Sigmoid colon (tissue), 7 donors: ENCODE data around the gene WNK2. TPM values are rescaled to one million over a fixed set of nuclear protein-coding genes. Genes with fewer than 3 reads are reported as not detected.

Source experiments
- DNase-seq: peaks from one replicate; pipeline ENCODE4 v3.0.0-alpha.2; 2019
- H3K27ac ChIP-seq, 4 donors: fragments of 200-600 bp; sonication (generic); one replicate each; pipeline ENCODE4 v1.5.1; 2016 to 2019; ENCODE audit warnings: mild to moderate bottlenecking in 1 of 4
- H3K27me3 ChIP-seq, 3 donors: fragments of 200-600 bp; sonication (generic); one replicate each; pipeline ENCODE4 v1.5.1; 2019; ENCODE audit warnings: mild to moderate bottlenecking in 1 of 3
- H3K36me3 ChIP-seq, 4 donors: fragments of 200-600 bp; sonication (generic); one replicate each; pipeline ENCODE4 v1.5.1; 2016 to 2019
- H3K4me1 ChIP-seq, 4 donors: fragments of 200-600 bp; sonication (generic); one replicate each; pipeline ENCODE4 v1.5.1; 2017 to 2019
- H3K4me3 ChIP-seq, 4 donors: fragments of 200-600 bp; sonication (generic); one replicate each; pipeline ENCODE4 v1.5.1; 2017 to 2019; ENCODE audit warnings: mild to moderate bottlenecking in 2 of 4, moderate library complexity in 1 of 4
- H3K9me3 ChIP-seq, 4 donors: fragments of 200-600 bp in 3 of 4; sonication (generic) in 3 of 4; one replicate each; pipeline versions ENCODE4 v1.5.1 to v1.6.1; 2013 to 2019
- CTCF ChIP-seq, 4 experiments: fragments of 450-650 bp in 3 of 4; fragments of 200-600 bp in 1 of 4; IDR thresholded peaks; one replicate each; pipeline ENCODE4 v1.5.1; 2016 to 2019; ENCODE audit warnings: antibody characterized with exemption in 4 of 4, mild to moderate bottlenecking in 3 of 4, moderate library complexity in 2 of 4
- EP300 ChIP-seq, 4 donors: sonication (generic); formaldehyde crosslinking; IDR thresholded peaks; one replicate each; pipeline ENCODE4 v1.6.1; 2017; ENCODE audit warnings: antibody characterized with exemption in 4 of 4
- POLR2A ChIP-seq, 2 donors: fragments of 450-650 bp; IDR thresholded peaks; one replicate each; pipeline ENCODE4 v1.6.1; 2016; ENCODE audit warnings: antibody characterized with exemption in 2 of 2, mild to moderate bottlenecking in 2 of 2, moderate library complexity in 2 of 2
- POLR2AphosphoS5 ChIP-seq, 4 donors: sonication (generic); formaldehyde crosslinking; IDR thresholded peaks; one replicate each; pipeline ENCODE4 v1.6.1; 2017; ENCODE audit warnings: antibody characterized with exemption in 4 of 4
- WGBS, 2 donors: extraction: QIAGEN DNeasy Blood & Tissue Kit; methylation state at CpG; one replicate each; pipeline ENCODE4 v1.1.7; 2013; 5-methylcytosine and 5-hydroxymethylcytosine counted together
- intact Hi-C: fragments of 100-400 bp; cut with DNase I; formaldehyde crosslinking; loops from one replicate; pipeline ENCODE4 v1.15.1; 2023
- polyA plus RNA-seq, 3 donors: library from polyadenylated mRNA; stranded (reverse); fragments of 200-250 nt; gene quantifications; one replicate each; pipeline ENCODE4 v1.2.3, GENCODE V29; 2013
- total RNA-seq, 4 donors: library from RNA; depleted of rRNA; stranded (reverse); fragments of >200 nt; gene quantifications; one replicate each; pipeline ENCODE4 v1.1.0, GENCODE V29; 2016
- donor health status: healthy with polysubstance abuse.
- donor health status: Bipolar disorder and iron deficiency.
- donor health status: healthy.

Gene WNK2
- total and polyA plus RNA-seq, 7 donors: 12.6 to 95.8 (median 20.0) TPM

GRCh38 chr9:93169444-93169843, 14.5 kb upstream of the WNK2 start:
- Histone ChIP-seq H3K9me3 (no peaks in the 10 kb centered on the region), H3K27ac (no peak overlapping the region), H3K36me3 (no peaks in the 10 kb centered on the region), H3K4me1 (no peaks in the 10 kb centered on the region), H3K27me3 (no peaks in the 10 kb centered on the region), H3K4me3 (no peak overlapping the region)
- TF ChIP-seq POLR2AphosphoS5 (IDR thresholded peaks at IDR 0.05): no peak
- no peak for TF ChIP-seq CTCF (IDR thresholded peaks at IDR 0.05)
- no peak for TF ChIP-seq EP300 (IDR thresholded peaks at IDR 0.05)
- no peak for TF ChIP-seq POLR2A (IDR thresholded peaks at IDR 0.05)
- intact Hi-C loops: no loop called here
- no peak for DNase-seq
- WGBS, 2 donors: 97 to 98% methylated on average over 1 of the region's 1 CpG

- no peak for TF ChIP-seq EP300 (IDR thresholded peaks at IDR 0.05)
- no peak for TF ChIP-seq CTCF (IDR thresholded peaks at IDR 0.05)
- no peak for TF ChIP-seq POLR2AphosphoS5 (IDR thresholded peaks at IDR 0.05)
- no peak for TF ChIP-seq POLR2A (IDR thresholded peaks at IDR 0.05)
- intact Hi-C loops: no loop called here
- Histone ChIP-seq H3K36me3 (no peaks in the 10 kb centered on the region), H3K27ac (no peak overlapping the region), H3K4me3 (no peak overlapping the region), H3K9me3 (no peaks in the 10 kb centered on the region), H3K27me3 (no peaks in the 10 kb centered on the region), H3K4me1 (no peaks in the 10 kb centered on the region)
- 90 to 91% methylated on average over 8 of the region's 8 CpGs for WGBS, 2 donors
- no peak for DNase-seq
These were observed 13.4 kb upstream of the WNK2 start for GRCh38 chr9:93170571-93170970.

- H3K27me3 ChIP-seq: no peaks in the 10 kb centered on the region
- WGBS, 2 donors: 90% methylated on average over 8 of the region's 8 CpGs
- no peaks in the 10 kb centered on the region for H3K36me3 ChIP-seq
- no peaks in the 10 kb centered on the region for H3K9me3 ChIP-seq
- no peaks in the 10 kb centered on the region for H3K4me1 ChIP-seq
- DNase-seq: no peak
- H3K4me3 ChIP-seq: no peak overlapping the region
- H3K27ac ChIP-seq: no peak overlapping the region
- no peak for TF ChIP-seq POLR2A (IDR thresholded peaks at IDR 0.05)
- TF ChIP-seq POLR2AphosphoS5 (IDR thresholded peaks at IDR 0.05): no peak
- TF ChIP-seq EP300 (IDR thresholded peaks at IDR 0.05): no peak
- no peak for TF ChIP-seq CTCF (IDR thresholded peaks at IDR 0.05)
- intact Hi-C loops: no loop called here
These were observed 12.5 kb upstream of the WNK2 start for GRCh38 chr9:93171261-93171990.

DNA sequence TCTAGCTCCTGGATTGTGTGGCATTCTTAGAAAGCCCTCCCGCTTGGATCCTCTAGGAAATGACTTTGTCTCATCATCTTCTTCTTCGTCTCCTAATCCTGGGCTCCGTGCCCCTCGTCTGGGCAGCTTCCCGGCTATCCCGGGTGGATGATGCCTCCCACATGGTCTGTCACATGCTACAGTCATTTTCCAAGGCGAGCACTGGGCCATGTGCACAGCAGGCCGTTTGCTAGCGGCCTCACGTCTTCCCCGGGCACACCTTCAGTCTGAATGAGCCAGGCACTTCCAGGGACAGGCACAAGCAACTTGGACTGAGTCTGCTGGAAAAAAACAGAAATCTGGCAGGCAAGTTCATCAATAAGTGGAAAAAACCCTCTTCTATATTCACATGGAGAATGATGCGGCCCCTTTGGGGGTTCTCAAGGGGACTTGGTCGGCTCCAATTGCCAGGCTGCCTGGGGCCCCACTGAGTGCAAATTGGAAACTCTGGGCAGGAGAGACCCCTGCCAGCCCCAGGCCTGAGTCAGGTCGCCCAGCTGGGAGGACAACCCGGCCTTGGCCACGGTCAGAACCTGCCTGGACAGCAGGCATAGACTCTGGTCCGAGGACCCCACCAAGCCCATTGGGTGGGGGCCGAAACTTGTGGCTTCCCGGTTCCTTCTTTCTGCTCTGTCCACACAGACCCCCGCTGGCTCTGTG, 11.1 kb upstream of the WNK2 start:
- no peak overlapping the region for H3K4me3 ChIP-seq
- 86 to 91% methylated on average over 20 of the region's 20 CpGs for WGBS, 2 donors
- H3K27me3 ChIP-seq: no peaks in the 10 kb centered on the region
- no peaks in the 10 kb centered on the region for H3K36me3 ChIP-seq
- DNase-seq: no peak
- no peaks in the 10 kb centered on the region for H3K9me3 ChIP-seq
- no peaks in the 10 kb centered on the region for H3K4me1 ChIP-seq
- TF ChIP-seq EP300 (IDR thresholded peaks at IDR 0.05) (no peak), CTCF (IDR thresholded peaks at IDR 0.05) (no peak), POLR2A (IDR thresholded peaks at IDR 0.05) (no peak), POLR2AphosphoS5 (IDR thresholded peaks at IDR 0.05) (no peak)
- H3K27ac ChIP-seq: no peak overlapping the region
- intact Hi-C loops: no loop called here
